IMR-90 (cell line): Measurements from ENCODE around the gene KCNAB1.

Source experiments
- CHD1 ChIP-seq: IDR thresholded peaks from 2 replicates; pipeline ENCODE4 v1.6.1; 2012; ENCODE audit warnings: low read depth, low read length, improper control_type of control experiment
- CTCF ChIP-seq: conservative IDR thresholded peaks from 2 replicates; pipeline ENCODE4 v1.5.1; 2012; ENCODE audit warnings: mild to moderate bottlenecking, low read depth, low read length, improper control_type of control experiment
- ELK1 ChIP-seq: fragments of 150-350 bp; IDR thresholded peaks from 2 replicates; pipeline ENCODE4 v1.6.1; 2016; ENCODE audit warnings: low read depth, mild to moderate bottlenecking, low read length, moderate library complexity, borderline replicate concordance
- MAZ ChIP-seq: IDR thresholded peaks from 2 replicates; pipeline ENCODE4 v1.6.1; 2012; ENCODE audit warnings: low read depth, mild to moderate bottlenecking, low read length, improper control_type of control experiment, moderate library complexity, borderline replicate concordance
- MXI1 ChIP-seq: IDR thresholded peaks from 2 replicates; pipeline ENCODE4 v1.6.1; 2012; ENCODE audit warnings: low read depth, mild to moderate bottlenecking, low read length, moderate library complexity, borderline replicate concordance
- POLR2A ChIP-seq: IDR thresholded peaks from 2 replicates; pipeline ENCODE4 v1.6.1; 2012; ENCODE audit warnings: mild to moderate bottlenecking, low read depth, low read length
- RAD21 ChIP-seq: IDR thresholded peaks from 2 replicates; pipeline ENCODE4 v1.6.1; 2012; ENCODE audit warnings: low read length, improper control_type of control experiment
- RCOR1 ChIP-seq: IDR thresholded peaks from 2 replicates; pipeline ENCODE4 v1.6.1; 2012; ENCODE audit warnings: mild to moderate bottlenecking, low read length, improper control_type of control experiment; ENCODE audit not compliant: insufficient replicate concordance
- RFX5 ChIP-seq: IDR thresholded peaks from 2 replicates; pipeline ENCODE4 v1.8.0; 2012; ENCODE audit warnings: low read depth, mild to moderate bottlenecking, low read length, moderate library complexity
- USF2 ChIP-seq: fragments of 150-350 bp; IDR thresholded peaks from 2 replicates; pipeline ENCODE4 v1.6.1; 2017; ENCODE audit warnings: mild to moderate bottlenecking, antibody characterized with exemption, low read length, low read depth

GRCh38 chr3:156181509-156181908 is 61.1 kb downstream of the KCNAB1 start:
- TF ChIP-seq CTCF (no peak), RCOR1 (no peak), RFX5 (no peak), ELK1 (no peak), USF2 (no peak), RAD21 (no peak), POLR2A (no peak), CHD1 (no peak), MXI1 (no peak), MAZ (no peak)
